HG03159 (cell line): ENCODE measurements around the gene SYT4.
A peak's percentile ranks its signal among the peaks of the same experiment; 100 is the strongest.
"Not testable (repeated sequence)": the region's sequence is repeated elsewhere in the genome, so short reads cannot be mapped to it uniquely, and the experiment has no call there.

ENCODE experiments used
- ATAC-seq: cut with Tn5 transposase; IDR thresholded peaks from one replicate; pipeline ENCODE4 v1.9.1; 2021; ENCODE audit warnings: mild to moderate bottlenecking, moderate library complexity; ENCODE audit not compliant: unreplicated experiment

SYT4 gene

GRCh38 chr18:43277164-43277600 lies at the start of gene SYT4:
Gene SYT4, minus strand, starts transcription at chr18:43277490. Its CDS starts 209 bp downstream, at chr18:43277281.
- ATAC-seq: no peak

- ATAC-seq: no peak
These were observed 44.8 kb upstream of the SYT4 start for GRCh38 chr18:43322132-43322531.

GRCh38 chr18:43314941-43315340 lies 37.7 kb upstream of the SYT4 start:
- ATAC-seq: no peak

- ATAC-seq: no peak
These were observed 35.6 kb upstream of the SYT4 start for GRCh38 chr18:43312891-43313290.

- no peak for ATAC-seq
These were observed 32.9 kb upstream of the SYT4 start for GRCh38 chr18:43310239-43310638.

GRCh38 chr18:43303376-43303775 lies 26.1 kb upstream of the SYT4 start:
- no peak for ATAC-seq

- ATAC-seq: not testable (repeated sequence)
These were observed 8.9 kb upstream of the SYT4 start for GRCh38 chr18:43286187-43286586.

DNA sequence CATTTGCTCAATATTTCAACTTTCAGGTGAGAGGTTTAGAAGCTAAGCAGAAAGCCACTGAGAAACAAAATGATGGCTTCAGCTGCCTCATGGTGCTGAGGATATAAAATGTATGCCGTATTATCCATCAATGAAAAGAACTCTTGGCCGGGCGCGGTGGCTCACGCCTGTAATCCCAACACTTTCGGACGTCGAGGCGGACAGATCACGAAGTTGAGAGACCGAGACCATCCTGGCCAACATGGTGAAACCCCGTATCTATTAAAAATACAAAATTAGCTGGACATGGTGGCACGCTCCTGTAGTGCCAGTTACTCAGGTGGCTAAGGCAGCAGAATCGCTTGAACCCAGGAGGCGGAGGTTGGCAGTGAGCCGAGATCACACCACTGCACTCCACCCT lies 6.0 kb upstream of the SYT4 start:
- ATAC-seq: no peak

DNA sequence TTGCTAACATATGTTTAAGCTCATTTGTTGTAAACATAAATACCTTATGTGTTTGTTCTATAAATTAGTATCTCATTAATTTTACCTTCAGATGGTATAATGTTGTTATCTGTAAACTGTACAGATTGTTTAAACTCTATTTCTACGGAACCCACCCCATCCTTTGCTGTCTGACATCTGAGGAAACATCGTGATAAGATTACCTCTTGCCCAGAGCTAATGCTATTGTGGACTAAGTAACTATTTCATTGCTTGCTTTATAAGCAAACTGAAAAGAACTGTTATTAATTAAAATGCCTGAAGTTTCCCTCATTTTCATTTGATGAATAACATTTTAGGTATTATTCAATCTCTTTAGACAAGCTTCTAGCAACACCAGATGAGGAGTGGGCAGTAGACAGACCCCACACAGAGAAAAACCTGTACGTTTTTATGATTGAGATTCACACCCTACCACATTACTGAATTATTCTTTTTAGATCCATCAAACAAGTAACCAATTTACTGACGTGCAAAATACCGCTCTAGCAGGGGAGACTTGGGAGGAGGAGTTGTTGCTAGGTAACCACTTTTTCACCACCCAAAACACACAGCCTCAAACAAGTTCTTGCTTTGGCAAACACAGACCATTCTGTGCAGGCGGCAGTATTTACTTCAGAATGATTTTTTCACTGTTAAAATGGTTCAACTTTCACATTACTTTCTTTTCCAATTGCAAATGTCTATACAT lies 1.9 kb upstream of the SYT4 start:
- ATAC-seq: peak; percentile 78

DNA sequence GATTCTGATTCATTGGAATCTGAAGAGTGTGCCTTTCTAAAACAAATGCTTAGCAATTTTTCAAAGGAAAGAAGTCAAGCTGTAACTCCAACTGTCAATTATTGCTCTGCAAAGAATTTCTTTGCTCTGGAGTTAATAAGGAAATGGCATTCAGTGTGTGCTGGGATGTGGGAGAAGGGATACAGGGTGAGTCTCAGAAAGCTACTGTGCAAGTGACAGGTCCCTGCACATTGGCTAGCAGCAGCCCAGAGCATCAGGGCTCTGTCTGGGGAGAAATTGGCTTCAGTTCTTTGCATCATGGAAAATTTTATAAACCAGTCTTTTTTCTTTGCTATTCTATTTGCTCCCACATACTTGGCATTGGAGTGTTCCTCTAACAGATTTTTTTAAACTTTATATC lies 1.1 kb upstream of the SYT4 start:
- no peak for ATAC-seq

- ATAC-seq: no peak
These were observed 799 bp downstream of the SYT4 start for GRCh38 chr18:43276491-43276890.

DNA sequence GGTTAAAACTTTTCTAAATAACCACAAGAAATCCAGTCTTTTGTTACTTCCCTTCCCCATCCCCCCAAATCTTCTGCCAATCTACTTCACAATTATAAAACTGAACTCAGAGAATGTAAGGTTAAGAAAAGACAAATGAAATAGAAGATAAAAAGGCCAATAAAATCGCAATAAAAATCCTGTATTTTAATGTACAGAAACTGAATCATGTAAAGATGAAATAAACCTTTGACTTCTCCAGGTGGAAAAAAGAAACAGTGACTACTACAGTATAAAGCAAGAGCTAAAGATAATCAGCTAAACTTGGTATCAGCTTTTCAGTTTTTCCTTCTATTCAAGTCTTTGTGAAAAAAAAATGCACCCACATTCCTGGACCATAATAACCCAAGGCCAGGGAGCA lies 1.7 kb downstream of the SYT4 start:
- ATAC-seq: no peak

GRCh38 chr18:43274526-43274925 lies 2.8 kb downstream of the SYT4 start:
- ATAC-seq: no peak

DNA sequence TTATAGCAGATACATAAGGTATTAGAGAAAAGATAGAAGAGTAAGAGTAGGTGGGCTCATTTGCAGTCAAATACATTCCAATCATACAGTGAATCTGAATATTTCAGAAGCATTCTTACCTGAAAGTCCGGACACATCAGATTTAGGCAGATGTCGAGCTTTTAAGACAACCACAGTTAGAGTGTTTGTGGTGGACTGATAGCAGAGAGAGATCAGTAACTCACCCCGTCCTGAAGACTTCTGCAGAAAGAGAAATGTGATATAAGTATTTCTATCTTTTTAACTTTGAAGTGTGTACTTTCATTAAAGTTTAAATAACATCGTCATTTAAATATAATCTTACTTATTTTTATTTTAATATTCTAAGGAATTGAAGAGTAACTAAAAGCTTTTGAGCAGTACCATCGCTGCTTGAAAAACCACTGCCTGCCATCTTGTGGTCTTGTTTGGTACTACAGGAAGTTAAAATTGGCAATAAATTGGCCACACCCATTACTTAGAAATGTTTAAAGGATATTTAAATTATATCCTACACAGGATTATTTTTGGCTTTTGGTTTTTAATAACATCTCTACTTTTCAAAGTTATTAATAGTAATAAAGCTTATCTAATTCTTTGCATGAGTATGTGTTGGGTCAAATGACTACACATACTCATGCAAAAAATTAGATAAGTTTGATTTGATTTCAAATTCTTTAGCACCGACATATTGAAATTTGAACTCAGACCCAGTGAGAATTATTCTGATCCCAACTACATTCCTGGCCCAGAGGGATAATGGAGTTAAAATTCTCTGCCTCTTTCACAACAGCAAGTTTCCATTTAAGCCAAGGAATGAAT lies 5.5 kb downstream of the SYT4 start:
- peak; percentile 80 for ATAC-seq

- no peak for ATAC-seq
These were observed 9.5 kb downstream of the SYT4 start for GRCh38 chr18:43267818-43268217.

- ATAC-seq: no peak
These were observed 11.8 kb downstream of the SYT4 start for GRCh38 chr18:43265465-43265864.

DNA sequence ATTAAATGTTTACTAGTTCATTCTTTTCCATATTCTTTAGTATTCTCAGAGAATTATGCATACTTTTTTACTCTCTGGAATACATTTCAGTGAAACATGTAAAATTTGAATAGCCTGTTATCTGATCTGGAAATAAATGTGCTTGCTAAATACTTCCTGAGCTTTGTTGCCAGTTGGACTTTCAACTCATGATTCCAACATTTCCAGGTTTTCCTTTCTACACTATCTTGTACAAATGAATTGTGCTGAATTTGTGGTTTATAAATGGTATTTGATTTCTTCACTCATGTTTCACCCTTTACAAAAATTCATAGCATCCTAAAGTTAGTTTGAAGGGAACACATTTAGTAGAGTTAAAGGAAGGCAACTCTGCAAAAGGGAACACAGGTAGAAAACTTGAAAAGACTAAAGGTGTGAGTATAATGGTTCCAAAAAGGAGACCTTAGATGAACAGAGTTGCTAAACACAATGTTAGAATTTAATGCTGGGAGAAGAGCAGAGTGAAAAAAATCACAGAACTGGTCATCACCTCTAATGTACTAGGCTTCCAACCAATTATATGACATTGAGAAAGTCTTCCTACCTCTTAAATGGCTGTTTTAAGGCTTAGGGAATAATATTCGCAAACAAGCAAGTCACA lies 28.6 kb downstream of the SYT4 start:
- no peak for ATAC-seq

DNA sequence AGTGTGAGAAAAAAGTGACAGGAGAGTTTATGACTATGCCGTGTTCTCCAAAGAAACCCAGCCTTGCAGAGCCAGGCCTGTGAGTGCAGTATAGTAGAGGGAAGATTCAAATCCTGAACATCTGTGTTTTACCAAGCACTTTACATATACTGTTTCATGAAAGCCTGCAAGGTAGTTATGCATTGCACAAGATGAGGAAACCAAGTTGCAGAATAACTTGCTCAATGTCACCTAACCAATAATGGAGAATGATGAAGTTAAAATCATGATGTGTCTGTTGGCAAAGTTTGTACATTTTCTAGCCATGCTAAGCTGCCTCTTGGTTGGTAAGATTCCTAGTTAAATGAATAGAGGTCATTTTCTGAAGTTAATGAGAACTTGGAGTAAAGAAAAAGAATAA lies 29.3 kb downstream of the SYT4 start:
- no peak for ATAC-seq

GRCh38 chr18:43238429-43238828 lies 38.9 kb downstream of the SYT4 start:
- ATAC-seq: no peak

- ATAC-seq: no peak
These were observed 40.4 kb downstream of the SYT4 start for GRCh38 chr18:43236921-43237320.

- ATAC-seq: no peak
These were observed 42.4 kb downstream of the SYT4 start for GRCh38 chr18:43234889-43235288.

DNA sequence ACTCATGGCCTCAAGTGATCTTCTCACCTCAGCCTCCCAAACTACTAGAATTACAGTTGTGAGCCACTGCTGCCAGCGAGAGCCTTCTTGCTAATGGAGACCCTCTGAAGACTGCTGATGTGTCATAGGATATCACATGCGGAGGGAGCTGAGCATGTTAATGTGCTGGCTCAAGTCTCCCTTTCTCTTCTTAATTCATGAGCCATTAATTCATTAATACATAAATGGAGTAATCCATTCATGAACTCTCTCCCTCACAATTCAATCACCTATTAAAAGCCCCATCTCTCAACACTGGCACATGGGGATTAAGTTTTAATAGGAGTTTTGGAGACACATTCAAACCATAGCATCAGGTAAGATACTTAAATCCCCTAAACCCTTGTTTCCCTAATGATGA lies 54.8 kb downstream of the SYT4 start:
- ATAC-seq: no peak
